Hematopoietic multipotent progenitor cell treated with erythropoietin and hydrocortisone succinate and interleukin-3 and kit ligand, for 4 days (in vitro differentiated cells): ENCODE measurements around the gene CENATAC.
"Not testable (repeated sequence)": the region's sequence is repeated elsewhere in the genome, so short reads cannot be mapped to it uniquely, and the experiment has no call there.

ENCODE experiments used
- DNase-seq: peaks from one replicate; pipeline ENCODE4 v3.0.0-alpha.2; 2015

CENATAC gene

GRCh38 chr11:118998388-118998717, 415 bp downstream of the CENATAC start:
- no peak for DNase-seq

DNA sequence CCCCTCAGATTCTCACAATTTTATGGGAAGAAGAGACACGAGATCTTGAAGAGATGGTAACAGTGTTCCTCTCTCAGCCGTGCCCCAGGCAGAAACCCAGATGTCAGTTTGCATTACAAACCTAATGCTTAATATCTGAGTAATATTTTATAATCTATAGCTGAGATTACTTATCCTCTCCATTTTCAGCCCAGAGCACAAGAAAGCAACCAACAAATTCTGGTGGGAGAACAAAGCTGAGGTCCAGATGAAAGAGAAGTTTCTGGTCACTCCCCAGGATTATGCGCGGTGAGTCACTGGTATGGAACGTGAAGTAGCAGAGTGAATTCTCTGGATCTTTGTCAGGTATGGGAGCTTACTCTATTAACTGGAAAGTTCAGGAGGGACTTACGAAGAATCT, 884 bp downstream of the CENATAC start:
- no peak for DNase-seq

DNA sequence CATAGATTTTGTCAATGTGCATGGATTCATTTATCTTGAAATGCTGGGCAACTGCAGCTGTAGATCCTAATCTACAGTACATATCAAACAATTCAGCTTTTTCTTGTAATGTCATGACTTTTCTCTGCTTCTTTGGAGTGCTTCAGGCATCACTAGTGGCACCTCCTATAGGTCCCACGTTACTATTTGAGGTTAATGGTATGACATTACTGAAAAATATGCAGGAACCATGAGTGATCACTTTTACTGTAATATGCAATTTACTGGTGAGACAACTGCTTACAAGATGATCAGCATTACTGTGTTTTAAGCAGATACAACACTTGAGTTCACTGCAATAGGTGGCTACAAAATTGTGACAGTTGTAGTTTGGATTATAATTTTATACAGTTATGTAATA, 3.0 kb downstream of the CENATAC start:
- DNase-seq = no peak

- no peak for DNase-seq
Measured at GRCh38 chr11:119006656-119007055, 8.7 kb downstream of the CENATAC start.

DNA sequence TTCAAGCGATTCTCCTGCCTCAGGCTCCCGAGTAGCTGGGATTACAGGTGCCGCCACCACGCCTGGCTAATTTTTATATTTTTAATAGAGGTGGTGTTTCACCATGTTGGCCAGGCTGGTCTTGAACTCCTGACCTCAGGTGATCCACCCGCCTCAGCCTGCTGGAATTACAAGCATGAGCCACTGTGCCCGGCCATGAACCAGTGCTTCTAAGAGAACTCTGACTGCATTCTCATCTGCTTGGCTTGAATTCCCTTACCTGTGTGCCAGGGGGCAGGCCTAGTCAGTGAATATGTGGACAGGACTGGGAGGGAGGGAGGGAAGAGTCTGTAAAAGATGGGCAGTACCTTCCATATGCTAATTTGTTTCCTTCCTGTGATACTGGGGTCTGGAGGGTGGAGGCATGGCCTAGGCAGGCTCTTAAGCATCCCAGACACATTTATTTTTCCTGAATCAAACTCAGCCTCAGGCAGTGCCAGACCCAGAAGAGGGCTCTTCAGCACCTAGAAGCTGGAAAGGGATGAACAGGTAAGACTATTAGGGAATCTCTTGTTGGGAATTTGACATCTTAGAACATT, 13.6 kb downstream of the CENATAC start:
- DNase-seq = no peak

DNA sequence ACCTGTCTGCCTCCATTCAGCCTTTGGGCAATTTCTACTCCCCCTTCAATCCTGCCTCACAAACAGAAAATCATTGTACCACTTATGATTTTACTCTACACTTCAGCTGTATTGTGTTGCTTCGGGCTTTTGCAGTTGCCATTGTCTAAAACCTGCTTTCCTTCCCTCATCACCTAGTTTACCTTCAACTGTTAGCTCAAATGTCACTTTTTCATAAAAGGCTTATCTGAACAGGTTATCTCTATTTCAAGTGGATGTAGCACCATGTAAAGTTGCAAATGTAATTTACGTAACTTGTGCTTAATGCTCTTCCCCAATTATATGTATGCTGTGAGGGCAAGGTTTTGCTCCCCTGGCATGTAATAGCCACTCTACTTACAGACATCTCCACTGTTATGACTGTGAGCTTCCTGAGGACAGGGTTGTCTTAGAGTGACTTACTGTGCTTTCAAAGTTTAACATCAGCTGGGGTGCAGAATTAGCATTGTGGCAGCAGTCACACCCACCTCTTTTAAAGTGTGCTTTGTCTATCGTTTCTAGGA, 14.8 kb downstream of the CENATAC start:
- no peak for DNase-seq

DNA sequence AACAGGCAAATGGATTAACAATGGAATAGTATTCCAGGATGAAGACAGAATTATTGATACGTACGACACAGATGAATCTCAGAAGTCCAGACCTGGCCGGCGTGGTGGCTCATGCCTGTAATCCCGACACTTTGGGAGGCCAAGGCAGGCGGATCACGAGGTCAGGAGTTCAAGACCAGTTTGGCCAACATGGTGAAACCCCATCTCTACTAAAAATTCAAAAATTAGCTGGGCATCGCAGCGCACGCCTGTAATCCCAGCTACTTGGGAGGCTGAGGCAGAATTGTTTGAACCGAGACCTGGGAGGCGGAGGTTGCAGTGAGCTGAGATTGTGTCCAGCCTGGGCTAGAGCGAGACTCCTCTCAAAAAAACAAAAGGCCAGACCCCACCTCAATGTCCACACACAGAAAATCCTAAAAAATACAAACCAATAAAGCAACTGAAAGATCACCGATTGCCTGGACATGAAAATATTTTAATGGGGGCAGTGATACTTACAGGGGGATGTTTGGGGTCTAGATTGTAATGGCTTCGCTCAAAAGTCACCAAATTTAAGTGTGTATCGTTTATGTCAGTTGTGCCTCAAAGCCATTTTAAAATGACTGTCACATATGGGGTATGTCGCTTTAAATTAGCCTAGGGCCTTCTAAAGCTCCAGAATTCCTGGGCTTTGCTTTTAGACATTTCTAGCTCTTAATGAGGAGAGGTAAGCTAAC, 16.4 kb downstream of the CENATAC start:
- DNase-seq = no peak

DNA sequence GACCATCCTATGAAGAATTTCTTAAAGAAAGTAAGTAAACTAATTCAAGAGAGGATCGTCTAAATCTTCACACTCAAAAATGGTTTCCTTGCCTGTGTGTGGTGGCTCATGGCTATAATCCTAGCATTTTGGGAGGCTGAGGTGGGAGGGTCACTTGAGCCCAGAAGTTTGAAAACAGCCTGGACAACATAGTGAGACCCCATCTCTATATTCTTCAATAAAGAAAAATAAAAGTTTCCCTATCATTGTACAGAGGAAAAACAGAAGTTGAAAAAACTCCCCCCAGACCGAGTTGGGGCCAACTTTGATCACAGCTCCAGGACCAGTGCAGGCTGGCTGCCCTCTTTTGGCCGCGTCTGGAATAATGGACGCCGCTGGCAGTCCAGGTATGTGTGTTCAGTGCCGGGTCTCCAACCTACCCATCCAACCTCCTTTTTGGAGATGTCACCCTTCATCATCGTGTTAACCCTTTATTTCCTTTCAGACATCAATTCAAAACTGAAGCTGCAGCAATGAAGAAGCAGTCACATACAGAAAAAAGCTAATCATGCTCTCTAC, 17.2 kb downstream of the CENATAC start:
- no peak for DNase-seq

- no peak for DNase-seq
Measured at GRCh38 chr11:119016216-119017009, 18.5 kb downstream of the CENATAC start.

GRCh38 chr11:119017377-119017776, 19.4 kb downstream of the CENATAC start:
- DNase-seq = not testable (repeated sequence)

GRCh38 chr11:119018074-119018938, 20.4 kb downstream of the CENATAC start, which contains the start of the genes RPS25 and TRAPPC4:
Gene RPS25, minus strand, starts transcription at chr11:119018343. Its CDS starts 59 bp downstream, at chr11:119018284.
Gene TRAPPC4, plus strand, starts transcription at chr11:119018766. Its CDS starts 30 bp downstream, at chr11:119018796.
- peak; percentile 99 for DNase-seq

DNA sequence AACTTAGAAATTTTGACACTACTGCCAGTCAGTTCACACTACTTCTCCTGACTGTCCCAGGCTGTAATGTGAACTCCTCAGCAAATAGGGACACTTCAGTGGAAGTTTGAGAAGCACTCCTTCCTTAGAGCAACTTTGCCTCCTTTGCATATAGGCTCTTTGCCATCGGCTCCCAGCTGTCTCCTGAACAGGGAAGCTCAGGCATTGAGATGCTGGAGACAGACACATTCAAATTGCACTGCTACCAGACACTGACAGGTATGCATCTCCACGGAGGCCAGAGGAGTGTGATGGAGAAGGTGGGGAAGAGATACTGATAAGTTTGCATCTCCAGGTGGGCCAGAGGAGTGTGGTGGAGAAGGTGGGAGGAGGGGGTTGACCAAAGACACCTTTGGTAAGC, 22.1 kb downstream of the CENATAC start:
- DNase-seq = no peak

GRCh38 chr11:119021631-119022030, 23.7 kb downstream of the CENATAC start:
- no peak for DNase-seq

DNA sequence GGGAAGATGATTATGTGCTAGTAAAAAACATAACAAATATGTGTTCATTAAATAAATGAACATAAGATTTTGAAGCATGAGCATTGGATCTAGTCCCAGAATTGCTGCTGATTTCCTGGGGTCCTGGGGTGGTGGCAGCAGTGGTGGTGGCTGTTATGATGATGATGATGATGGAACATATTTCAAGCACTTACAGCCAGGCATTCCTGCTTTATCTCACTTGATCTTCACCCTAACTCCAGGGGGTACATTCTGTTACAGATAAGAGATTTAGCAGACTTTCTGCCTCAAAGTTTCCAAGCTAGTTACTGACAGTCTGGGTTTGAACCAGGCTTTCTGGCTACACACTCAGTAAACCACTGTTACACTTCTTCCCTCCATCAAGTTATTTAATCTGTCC, 25.8 kb downstream of the CENATAC start:
- no peak for DNase-seq

GRCh38 chr11:119024430-119025098, 26.6 kb downstream of the CENATAC start:
- DNase-seq = no peak

DNA sequence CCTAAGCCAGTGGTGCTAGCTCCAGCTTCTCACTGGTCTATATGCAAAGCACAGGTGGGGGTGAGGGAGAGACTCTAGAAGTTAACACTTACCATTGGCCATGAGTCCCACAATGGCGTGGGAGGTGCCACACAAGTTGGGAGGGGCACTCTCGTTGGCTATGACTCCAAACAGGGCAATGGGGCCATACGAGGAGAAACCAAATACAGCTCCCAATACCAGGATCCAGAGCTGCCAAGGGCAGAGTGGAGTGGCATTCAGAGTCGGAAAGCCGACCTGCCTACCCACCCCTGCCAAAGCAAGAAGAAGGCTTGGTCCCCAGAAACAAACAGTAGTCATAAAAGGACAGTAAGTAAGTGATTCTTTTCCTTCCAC, 27.1 kb downstream of the CENATAC start:
- DNase-seq = no peak

DNA sequence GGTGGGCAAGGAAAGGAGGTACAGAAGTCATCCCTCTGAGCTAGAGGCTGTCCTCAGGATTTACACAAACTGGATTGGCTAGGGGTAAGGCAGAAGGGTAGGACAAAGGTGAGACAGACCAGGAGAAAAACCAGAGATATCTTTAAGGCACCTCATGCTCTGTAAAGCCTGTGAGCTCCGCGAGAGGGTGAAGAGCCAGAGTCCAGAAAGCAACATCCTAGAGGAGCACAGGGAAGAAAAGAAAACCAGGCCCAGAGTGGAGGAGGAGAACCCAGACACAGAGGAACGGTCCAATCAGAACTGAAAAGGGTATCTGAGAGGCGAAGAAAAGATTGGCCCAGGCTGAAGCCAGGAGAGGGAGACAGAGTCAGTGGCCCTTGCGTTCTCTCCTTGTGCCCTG, 27.6 kb downstream of the CENATAC start:
- DNase-seq = no peak

- no peak for DNase-seq
Measured at GRCh38 chr11:119025978-119026766, 28.2 kb downstream of the CENATAC start.

- no peak for DNase-seq
Measured at GRCh38 chr11:119026970-119027369, 29.0 kb downstream of the CENATAC start.

DNA sequence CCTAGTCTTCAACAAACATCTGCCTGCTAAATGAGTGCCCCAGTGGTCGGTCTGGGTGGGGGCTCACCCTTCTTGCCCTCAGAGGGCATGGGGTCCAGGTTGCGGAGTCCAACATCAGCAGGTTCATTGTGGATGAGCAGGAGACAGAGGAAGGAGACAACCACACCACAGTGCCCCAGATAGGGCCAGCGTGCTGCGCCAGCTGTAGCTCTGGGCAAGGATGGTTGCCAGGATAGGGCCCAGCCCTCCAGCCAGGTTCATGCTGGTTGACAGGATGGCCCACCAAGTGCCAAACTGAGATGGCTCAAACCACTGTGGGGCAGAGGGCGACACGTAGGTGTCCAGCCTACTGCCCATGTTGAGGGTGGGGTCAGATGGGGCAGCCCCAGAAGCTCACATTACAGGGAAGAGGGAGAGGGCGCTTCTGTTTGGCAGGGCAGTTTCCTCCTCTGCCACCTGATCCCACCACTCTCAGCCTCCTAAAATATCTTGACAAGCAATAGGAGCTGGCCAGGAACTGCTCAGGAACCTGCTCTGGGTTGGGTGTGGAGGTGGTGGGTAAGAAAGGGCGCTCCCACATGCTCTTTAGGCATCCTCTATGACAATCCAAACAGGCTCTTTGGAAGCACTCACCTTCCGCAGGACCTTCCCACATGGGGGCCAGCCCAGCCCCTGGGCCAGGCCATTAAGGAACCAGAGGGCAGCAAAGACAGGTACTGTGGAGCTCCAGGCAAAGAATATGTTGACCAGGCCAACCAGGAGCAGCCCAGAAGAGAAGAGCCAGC, 29.8 kb downstream of the CENATAC start:
- no peak for DNase-seq
